CD1c-positive myeloid dendritic cell (primary cell): ENCODE measurements around the gene HIP1.
"Not testable (repeated sequence)": the region's sequence is repeated elsewhere in the genome, so short reads cannot be mapped to it uniquely, and the experiment has no call there.

Experiments used
- DNase-seq: peaks from one replicate; pipeline ENCODE4 v3.0.0-alpha.2; 2016; ENCODE audit errors: extremely low spot score

The HIP1 gene

GRCh38 chr7:75716992-75717626 is 21.6 kb downstream of the HIP1 start:
- no peak for DNase-seq

GRCh38 chr7:75715864-75716263 is 22.9 kb downstream of the HIP1 start:
- peak; percentile 20 for DNase-seq

- DNase-seq: no peak
Measured at GRCh38 chr7:75712517-75713361, 26.0 kb downstream of the HIP1 start.

- DNase-seq: no peak
Measured at GRCh38 chr7:75711656-75712514, 26.9 kb downstream of the HIP1 start.

GRCh38 chr7:75711076-75711475 is 27.7 kb downstream of the HIP1 start:
- no peak for DNase-seq

GRCh38 chr7:75704928-75705327 is 33.8 kb downstream of the HIP1 start:
- DNase-seq: no peak

GRCh38 chr7:75702515-75702914 is 36.2 kb downstream of the HIP1 start:
- no peak for DNase-seq

- no peak for DNase-seq
Measured at GRCh38 chr7:75699993-75700392, 38.7 kb downstream of the HIP1 start.

- no peak for DNase-seq
Measured at GRCh38 chr7:75698358-75698757, 40.4 kb downstream of the HIP1 start.

GRCh38 chr7:75696263-75697037 is 42.3 kb downstream of the HIP1 start:
- no peak for DNase-seq

GRCh38 chr7:75694638-75695399 is 43.9 kb downstream of the HIP1 start:
- no peak for DNase-seq

GRCh38 chr7:75693668-75694067 is 45.1 kb downstream of the HIP1 start:
- not testable (repeated sequence) for DNase-seq

GRCh38 chr7:75691793-75692543 is 46.8 kb downstream of the HIP1 start:
- DNase-seq: no peak

GRCh38 chr7:75690121-75690523 is 48.6 kb downstream of the HIP1 start:
- DNase-seq: no peak

- DNase-seq: no peak
Measured at GRCh38 chr7:75689246-75690099, 49.3 kb downstream of the HIP1 start.

- DNase-seq: no peak
Measured at GRCh38 chr7:75688200-75689136, 50.3 kb downstream of the HIP1 start.

GRCh38 chr7:75687246-75688088 is 51.3 kb downstream of the HIP1 start:
- no peak for DNase-seq
